ENCODE data around the gene FTH1.

DNA sequence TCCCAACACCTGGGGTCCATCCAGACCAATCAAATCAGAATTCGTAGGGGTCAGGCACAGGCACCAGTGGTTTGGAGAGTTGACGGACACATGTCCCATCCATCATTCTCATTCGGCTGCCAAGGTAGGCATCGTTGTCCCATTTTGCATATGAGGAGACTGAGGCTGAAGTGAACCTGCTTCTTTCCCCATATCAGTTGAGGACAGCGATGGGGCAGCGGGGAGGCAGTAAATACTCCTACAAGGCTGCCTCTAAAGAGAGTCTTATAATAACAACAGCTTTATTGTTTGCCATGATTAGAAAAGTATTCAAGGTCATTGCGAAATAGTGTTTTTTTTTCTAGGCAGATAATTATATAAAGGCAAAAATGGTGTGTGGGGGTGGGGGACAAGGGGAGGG lies 18.9 kb downstream of the FTH1 start:
- TF ChIP-seq BHLHE40 (IDR thresholded peaks at IDR 0.05; ENCODE audit: borderline replicate concordance) (no peak), FOXK2 (IDR thresholded peaks at IDR 0.05) (no peak), FOXA1 (IDR thresholded peaks at IDR 0.05) (no peak), ARNT (IDR thresholded peaks at IDR 0.05) (no peak), HDGF (IDR thresholded peaks at IDR 0.05; ENCODE audit: borderline replicate concordance) (no peak), ELF4 (IDR thresholded peaks at IDR 0.05) (no peak), NFRKB (IDR thresholded peaks at IDR 0.05) (no peak), SP1 (IDR thresholded peaks at IDR 0.05) (no peak), CTBP1 (IDR thresholded peaks at IDR 0.05; ENCODE audit: borderline replicate concordance) (no peak), LEF1 (IDR thresholded peaks at IDR 0.05; ENCODE audit: borderline replicate concordance) (no peak)
- TF ChIP-seq, protein P1, sequence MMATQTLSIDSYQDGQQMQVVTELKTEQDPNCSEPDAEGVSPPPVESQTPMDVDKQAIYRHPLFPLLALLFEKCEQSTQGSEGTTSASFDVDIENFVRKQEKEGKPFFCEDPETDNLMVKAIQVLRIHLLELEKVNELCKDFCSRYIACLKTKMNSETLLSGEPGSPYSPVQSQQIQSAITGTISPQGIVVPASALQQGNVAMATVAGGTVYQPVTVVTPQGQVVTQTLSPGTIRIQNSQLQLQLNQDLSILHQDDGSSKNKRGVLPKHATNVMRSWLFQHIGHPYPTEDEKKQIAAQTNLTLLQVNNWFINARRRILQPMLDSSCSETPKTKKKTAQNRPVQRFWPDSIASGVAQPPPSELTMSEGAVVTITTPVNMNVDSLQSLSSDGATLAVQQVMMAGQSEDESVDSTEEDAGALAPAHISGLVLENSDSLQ (IDR thresholded peaks at IDR 0.05) = 0 out of 2 replicates have a peak, but pooled peaks have one; percentile 11

All from HEK293T (cell line).